Measurements from ENCODE around the gene ITCH.

DNA sequence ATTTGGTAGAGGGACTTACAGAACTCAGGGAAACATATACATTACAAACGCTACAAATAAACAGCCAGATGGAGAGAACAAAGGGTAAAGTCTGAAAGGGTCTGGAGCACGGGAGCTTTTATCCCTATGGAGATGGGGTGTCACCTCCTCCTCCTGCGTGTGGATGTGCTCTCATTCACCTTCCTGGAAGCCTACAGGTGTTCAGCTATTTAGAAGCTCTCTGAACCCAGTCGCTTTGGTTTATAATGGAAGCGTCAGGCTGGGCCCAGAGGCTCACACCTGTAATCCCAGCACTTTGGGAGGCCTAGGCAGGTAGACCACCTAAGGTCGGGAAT is 17.7 kb upstream of the ITCH start:
- no peak for TF ChIP-seq EZH2 (IDR thresholded peaks at IDR 0.05)
- TF ChIP-seq POLR2AphosphoS5 (IDR thresholded peaks at IDR 0.05; ENCODE audit: borderline replicate concordance, low read depth, low read length): no peak

Measured in SK-N-MC (cell line).